Vagina (tissue), 2 donors: Measurements from ENCODE around the gene ADAR.

Source experiments
- POLR2A ChIP-seq, 2 donors: fragments of 450-650 bp; IDR thresholded peaks; one replicate each; pipeline ENCODE4 v1.6.1; 2017; ENCODE audit warnings: antibody characterized with exemption in 2 of 2, mild to moderate bottlenecking in 2 of 2, moderate library complexity in 2 of 2
- POLR2AphosphoS5 ChIP-seq, 2 donors: sonication (generic); formaldehyde crosslinking; IDR thresholded peaks; one replicate each; pipeline ENCODE4 v1.9.0; 2017; ENCODE audit warnings: antibody characterized with exemption in 2 of 2, mild to moderate bottlenecking in 2 of 2, low read depth in 1 of 2; ENCODE audit not compliant: insufficient read depth in 1 of 2
- TF ChIP-seq, protein P1 (sequence below), 3 experiments: fragments of 450-650 bp in 2 of 3; fragments of 200-600 bp in 1 of 3; sonication (generic) in 1 of 3; IDR thresholded peaks; one replicate each; pipeline ENCODE4 v1.5.1; 2017 to 2019; ENCODE audit warnings: antibody characterized with exemption in 3 of 3, mild to moderate bottlenecking in 2 of 3, moderate library complexity in 2 of 3

DNA sequence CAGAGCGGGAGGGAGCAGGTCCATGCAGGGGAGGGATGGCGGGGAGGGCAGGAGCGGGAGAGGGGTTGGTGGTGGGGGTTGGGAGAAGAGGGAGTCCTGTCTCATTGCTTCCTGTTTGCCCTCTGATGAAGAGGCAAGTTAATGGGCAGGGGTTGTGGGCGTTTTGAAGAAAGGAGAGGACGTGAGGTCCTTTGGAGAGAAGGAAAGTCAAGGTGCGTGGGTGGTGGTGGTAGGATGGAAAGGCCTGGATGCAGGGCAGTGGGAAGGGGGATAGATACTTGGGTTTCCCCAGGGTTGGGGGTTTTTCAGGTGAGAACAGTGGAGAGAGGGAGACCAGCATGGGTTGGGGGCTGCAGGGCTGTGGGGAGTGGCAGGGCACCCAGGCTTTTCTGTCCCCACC lies 66.8 kb downstream of the ADAR start:
- TF ChIP-seq, protein P1, sequence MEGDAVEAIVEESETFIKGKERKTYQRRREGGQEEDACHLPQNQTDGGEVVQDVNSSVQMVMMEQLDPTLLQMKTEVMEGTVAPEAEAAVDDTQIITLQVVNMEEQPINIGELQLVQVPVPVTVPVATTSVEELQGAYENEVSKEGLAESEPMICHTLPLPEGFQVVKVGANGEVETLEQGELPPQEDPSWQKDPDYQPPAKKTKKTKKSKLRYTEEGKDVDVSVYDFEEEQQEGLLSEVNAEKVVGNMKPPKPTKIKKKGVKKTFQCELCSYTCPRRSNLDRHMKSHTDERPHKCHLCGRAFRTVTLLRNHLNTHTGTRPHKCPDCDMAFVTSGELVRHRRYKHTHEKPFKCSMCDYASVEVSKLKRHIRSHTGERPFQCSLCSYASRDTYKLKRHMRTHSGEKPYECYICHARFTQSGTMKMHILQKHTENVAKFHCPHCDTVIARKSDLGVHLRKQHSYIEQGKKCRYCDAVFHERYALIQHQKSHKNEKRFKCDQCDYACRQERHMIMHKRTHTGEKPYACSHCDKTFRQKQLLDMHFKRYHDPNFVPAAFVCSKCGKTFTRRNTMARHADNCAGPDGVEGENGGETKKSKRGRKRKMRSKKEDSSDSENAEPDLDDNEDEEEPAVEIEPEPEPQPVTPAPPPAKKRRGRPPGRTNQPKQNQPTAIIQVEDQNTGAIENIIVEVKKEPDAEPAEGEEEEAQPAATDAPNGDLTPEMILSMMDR (IDR thresholded peaks at IDR 0.05), result no peak
- no peak for TF ChIP-seq POLR2AphosphoS5 (IDR thresholded peaks at IDR 0.05; ENCODE audit: insufficient read depth in 1 of 2, low read depth in 1 of 2)
- no peak for TF ChIP-seq POLR2A (IDR thresholded peaks at IDR 0.05)
